HG03378 (cell line): ENCODE measurements around the gene PLIN1.
"Not testable (repeated sequence)": the region's sequence is repeated elsewhere in the genome, so short reads cannot be mapped to it uniquely, and the experiment has no call there.

ENCODE experiments used
- ATAC-seq: cut with Tn5 transposase; IDR thresholded peaks from one replicate; pipeline ENCODE4 v1.9.1; 2021; ENCODE audit warnings: mild to moderate bottlenecking, moderate library complexity; ENCODE audit not compliant: unreplicated experiment

Gene PLIN1, protein sequence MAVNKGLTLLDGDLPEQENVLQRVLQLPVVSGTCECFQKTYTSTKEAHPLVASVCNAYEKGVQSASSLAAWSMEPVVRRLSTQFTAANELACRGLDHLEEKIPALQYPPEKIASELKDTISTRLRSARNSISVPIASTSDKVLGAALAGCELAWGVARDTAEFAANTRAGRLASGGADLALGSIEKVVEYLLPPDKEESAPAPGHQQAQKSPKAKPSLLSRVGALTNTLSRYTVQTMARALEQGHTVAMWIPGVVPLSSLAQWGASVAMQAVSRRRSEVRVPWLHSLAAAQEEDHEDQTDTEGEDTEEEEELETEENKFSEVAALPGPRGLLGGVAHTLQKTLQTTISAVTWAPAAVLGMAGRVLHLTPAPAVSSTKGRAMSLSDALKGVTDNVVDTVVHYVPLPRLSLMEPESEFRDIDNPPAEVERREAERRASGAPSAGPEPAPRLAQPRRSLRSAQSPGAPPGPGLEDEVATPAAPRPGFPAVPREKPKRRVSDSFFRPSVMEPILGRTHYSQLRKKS

DNA sequence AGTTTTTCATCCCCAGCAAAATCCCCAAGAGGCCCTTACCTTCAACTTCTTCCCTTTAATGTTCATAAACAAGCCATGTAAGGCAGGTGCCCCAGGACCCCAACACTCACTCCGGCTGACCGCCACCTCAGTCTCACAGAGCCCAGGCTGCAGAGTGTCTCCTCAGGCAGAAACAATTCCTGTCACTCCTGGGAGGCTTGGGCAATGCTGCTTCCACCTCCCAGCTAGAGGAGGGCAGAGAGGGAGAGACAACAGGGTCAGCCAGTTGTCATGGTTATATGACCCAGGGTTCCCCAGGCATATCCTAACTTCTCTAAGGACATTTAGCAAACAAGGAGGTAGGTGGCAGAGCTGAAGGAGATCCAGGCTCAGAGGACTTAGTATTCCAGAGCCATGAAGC is at the start of gene PLIN1:
Gene PLIN1, minus strand, starts transcription at position 156 of the 400 bp plus-strand sequence. CDS start 1,878 bp downstream, outside the sequence.
- ATAC-seq, result no peak

DNA sequence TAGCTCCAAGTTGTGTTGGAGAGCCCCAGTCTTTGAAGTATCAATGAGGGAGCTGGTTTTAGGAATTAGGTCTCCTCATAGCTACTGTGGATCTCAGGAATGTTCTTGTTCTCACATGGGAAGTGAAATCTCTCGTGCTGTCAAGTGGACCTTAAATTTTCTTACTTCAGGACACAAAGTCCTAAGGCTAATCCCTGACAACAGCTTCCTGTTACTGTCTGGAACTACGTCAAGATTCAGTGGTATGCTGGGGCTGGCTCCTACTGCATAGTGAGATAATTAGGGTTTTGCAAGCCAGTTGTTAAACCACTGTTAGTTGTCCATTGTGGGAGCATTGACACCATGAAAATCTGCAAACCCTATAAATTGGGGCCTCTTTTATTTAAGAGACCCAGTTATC is 49.1 kb upstream of the PLIN1 start:
- ATAC-seq, result no peak

DNA sequence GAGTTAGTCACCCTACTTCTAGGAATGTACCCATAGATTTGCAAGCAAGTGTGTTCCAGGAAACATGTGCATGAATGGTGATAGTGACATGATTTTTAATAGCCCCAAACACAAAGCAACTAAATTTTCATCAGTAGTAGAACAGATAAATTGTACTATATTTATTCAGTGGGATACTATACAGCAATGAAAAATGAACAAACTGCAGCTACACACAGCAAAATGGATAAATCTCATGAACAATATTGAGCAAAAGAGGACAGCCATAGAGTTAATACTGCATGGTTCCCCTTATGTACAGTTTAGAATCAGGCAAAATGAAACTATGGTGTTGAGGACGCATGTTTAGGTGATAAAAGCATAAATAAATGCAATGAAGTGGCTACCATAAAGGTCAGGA is 45.9 kb upstream of the PLIN1 start:
- ATAC-seq, result no peak

DNA sequence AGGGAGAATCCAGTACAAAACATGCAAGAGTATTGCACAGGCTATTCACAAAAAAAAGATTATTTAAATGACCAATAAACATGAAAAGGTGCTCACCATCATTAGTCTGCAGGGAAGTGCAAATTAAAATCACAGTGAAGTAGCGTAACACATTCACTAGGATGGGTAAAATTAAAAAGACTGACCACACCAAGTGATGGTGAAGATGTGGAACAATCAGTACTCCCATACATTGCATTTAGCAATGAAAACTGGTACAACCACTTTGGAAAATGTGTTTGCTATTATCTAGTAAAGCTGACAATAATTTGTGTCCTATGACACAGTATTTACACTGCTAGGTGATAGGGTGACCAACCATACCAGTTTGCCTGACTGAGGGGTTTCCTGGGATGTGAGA is 45.5 kb upstream of the PLIN1 start:
- no peak for ATAC-seq

DNA sequence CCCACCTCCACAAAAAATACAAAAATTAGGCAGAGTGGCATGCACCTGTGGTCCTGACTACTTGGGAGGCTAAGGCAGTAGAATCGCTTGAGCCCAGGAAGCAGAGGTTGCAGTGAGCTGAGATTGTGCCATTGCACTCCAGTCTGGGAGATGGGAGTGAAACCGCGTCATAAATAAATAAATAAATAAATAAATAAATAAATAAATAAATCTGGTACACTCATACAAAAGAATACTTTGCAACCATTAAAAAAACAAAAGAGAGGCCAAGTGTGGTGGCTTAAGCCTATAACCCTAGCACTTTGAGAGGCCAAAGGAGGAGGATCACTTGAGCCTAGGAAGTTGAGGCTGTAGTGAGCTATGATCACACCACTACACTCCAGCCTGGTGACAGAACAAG is 43.9 kb upstream of the PLIN1 start:
- ATAC-seq, result no peak

DNA sequence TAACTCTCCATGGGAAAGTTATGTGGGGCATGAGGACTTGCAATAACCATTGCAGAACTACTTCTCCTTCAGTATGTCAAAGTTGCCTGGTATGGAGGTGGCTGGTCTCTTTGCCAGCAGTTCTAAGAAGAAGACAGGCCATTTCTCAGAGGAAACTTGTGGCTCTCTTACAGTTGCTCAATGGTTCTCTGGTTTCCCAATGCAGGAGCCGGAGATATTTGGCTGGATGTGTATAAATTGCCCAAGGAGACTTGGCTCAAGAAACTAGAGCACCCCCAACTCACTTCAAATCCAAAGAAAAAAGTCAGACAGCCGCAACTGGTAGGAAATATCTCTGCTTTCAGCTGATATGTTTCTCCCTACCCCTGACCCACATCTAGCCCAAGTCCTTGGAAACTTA is 35.6 kb upstream of the PLIN1 start:
- no peak for ATAC-seq

DNA sequence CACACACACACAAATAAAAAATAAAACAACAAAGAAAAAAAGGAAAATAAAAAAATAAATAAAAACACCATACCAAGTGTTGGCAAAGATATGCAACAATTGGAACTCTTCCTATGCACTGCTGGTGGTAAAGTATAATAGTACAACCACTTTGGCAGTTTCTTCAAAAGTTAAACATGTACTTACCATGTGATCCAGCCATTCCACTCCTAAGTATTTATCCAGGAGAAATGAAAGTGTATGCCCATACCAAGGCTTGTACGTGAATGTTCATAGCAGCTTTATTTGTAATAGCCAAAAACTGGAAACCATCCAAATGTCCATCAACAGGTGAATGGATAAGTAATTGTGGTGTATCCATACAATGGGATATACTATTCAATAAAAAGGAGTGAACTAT is 28.4 kb upstream of the PLIN1 start:
- ATAC-seq, result no peak

DNA sequence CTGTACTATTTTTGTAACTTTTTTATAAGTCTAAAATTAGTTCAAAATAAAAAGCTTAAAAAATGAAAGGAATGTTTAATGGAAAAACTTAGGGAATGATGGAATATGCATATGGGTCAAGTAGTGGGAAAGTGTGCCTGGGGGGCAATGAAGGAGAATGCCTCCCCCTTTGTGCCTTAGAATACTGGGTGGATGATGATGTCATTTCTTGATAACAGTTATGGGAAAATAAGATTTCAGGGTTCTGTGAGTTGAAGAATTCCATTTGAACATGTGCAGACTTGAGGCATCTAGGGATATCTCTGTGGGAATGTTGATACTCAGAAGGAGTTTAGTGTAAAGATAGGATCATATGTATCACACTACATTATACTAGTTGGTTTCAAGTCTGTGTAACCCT is 25.2 kb upstream of the PLIN1 start:
- ATAC-seq, result no peak

DNA sequence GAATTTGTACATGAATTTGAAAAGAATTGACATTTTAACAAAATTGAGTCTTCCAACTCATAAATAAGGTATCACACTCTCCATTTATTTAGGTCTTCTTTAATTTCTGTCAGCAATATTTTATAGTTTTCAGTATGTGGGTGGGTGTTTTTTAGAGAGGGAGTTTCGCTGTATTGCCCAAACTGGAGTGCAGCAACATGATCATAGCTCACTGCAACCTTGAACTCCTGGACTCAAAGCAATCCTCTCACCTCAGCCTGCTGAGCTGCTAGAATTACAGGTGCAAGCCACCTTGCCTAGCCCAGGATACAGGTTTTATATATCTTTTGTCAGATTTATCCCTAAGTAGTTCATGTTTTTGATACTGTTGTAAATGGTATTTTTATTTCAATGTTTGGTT is 16.0 kb upstream of the PLIN1 start:
- no peak for ATAC-seq

DNA sequence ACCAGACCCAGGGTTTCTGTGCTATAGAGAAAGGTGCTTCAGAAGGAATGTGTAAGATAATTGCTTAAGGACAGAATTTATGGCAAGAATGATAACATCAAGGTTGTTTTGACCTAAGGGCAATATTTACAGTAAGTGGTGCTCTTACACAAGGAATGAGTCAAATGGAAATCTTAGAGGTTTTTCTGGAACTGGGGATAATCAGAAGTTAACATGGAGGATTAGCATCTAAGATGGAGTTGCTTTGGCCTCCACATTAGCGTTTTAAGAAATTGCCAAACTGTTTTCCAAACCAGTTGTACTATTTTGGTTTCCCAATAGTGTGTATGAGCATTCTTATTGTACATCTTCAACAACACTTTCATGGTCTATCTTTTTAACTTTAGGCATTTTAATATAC is 14.5 kb upstream of the PLIN1 start:
- ATAC-seq, result no peak

DNA sequence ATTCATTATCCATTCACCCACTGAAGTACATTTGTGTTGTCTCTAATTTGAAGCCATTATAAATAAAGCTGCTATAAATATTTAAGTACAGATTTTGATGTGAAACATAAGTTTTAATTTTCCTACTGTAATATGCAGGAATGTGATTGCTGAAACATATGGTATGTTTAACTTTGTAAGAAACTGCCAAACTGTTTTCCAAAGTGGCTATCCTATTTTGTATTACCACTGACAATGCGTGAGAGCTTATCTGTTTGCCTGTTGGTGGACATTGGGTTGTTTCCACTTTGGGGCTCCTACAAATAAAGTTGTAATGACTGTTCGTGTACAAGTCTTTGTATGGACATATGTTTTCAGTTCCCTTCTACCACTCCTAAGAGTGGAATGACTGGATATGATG is 13.9 kb upstream of the PLIN1 start:
- no peak for ATAC-seq

DNA sequence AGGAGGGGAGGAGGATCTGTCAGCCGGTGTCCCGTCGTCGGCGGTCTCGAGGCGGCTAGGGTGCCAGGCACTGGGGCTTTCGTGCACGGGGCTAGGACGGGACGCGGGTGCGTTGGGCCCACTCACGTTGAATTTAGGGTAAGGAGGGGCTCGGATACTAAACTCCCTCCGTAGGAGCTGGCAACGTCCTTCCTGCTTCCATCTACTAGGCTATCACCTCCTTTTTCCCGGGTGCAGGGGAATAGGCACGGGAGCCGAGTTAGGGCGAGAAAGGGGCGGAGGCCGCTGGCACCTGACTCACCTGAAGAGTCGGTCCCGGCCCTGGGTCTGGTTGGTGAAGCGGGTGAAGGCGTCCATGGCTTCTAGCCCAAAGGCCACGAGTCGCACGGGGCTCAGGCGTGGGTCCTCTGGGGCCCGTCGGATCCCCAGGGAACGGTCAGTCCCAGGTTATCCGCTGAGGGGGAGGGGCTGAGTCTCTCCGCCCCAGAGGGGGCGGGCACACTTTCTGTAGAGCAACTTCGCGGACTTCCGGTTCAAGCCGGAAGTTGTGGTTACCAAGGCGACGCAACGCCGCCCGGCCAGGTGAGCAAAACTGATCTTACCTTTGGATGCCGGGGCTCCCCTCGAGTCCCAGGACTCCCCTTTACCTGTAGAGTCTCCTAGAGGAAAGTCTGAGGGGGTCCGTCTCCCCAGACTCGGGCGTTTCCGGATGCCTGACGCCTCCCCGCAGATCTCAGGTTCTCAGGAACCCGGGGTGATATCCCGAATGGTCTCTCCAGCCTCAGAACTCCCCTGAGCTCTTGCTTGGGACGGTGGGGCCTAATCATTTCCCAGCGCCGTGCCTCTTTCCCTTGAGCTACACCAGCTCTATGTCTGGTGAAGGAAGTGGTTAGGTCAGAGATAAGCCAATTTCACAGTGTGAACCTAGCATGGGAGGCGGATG is 11.4 kb upstream of the PLIN1 start, which contains the start of the genes PEX11A and WDR93:
Gene PEX11A, minus strand, starts transcription at position 479 of the 943 bp plus-strand sequence. Its CDS starts 122 bp downstream, at position 357.
Gene WDR93, plus strand, starts transcription at position 536 of the 943 bp plus-strand sequence. CDS start 10,936 bp downstream, outside the sequence.
- peak; percentile 61 for ATAC-seq

DNA sequence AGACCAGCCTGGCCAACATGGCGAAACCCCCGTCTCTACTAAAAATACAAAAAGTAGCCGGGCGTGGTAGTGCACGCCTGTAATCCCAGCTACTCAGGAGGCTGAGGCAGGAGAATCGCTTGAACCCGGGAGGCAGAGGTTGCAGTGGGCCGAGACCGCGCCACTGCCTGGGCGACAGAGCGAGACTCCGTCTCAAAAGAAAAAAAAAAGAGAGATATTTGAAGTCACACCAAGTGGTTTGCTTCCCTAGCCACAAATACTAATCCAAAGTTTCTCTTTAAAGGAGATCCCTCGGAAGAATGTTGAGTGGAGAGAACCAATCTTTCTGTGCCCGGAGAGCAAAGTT is 10.7 kb upstream of the PLIN1 start:
- ATAC-seq, result not testable (repeated sequence)

DNA sequence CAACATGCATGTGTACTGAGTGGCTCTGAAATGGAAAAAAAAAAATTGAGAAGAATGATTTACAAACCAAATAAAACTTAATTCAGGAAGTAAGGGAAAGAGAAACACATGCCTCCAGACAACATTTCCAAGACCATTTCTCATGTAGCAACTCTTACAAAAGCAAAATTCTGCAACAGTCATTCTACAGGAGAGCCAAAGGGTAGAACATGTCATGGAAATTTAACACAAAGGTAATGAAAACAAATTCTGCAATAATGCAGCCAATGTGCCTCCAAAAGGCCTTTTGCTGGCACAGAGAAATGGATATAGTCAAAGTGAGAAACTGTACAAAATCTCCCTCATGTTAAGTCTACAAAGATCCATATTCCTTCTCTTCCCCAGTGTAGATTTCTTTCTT is 7.4 kb upstream of the PLIN1 start:
- no peak for ATAC-seq

DNA sequence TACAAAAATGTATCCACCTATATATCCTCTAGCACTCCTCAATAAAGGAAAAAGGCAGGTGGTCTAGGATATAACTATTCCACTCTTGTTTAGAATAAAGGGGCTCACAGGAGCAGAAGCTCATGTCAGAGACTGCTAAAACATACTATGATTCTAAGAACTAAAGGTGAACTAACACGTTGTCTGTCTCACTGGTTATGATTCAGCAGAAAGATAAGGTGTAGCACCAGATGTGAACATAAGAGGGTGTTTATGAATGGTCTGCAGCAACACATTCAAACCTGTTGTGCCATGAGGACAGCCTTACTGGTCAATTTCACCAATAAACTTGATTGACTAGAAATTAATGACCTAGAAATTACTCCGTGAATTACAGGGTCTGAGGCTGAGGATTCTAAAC is 6.8 kb upstream of the PLIN1 start:
- ATAC-seq, result no peak

DNA sequence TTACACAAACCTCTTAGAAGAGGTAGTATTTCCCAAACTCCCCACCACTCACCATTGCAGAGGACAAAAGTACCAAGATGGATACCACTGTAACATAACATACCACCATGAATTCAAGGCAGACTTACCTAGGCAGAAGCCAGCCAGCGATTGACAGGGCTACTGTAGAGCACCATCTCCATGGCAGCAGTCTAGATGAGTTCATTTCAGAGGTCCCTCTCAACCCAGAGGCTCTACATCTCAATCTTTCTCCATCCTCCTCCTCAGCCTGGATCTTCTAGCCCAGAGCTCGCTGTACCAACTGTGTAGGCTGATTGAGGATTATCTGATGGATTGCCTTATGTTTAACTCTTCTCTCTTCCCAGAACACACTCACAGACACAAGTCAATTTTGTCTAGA is 2.0 kb upstream of the PLIN1 start:
- no peak for ATAC-seq

DNA sequence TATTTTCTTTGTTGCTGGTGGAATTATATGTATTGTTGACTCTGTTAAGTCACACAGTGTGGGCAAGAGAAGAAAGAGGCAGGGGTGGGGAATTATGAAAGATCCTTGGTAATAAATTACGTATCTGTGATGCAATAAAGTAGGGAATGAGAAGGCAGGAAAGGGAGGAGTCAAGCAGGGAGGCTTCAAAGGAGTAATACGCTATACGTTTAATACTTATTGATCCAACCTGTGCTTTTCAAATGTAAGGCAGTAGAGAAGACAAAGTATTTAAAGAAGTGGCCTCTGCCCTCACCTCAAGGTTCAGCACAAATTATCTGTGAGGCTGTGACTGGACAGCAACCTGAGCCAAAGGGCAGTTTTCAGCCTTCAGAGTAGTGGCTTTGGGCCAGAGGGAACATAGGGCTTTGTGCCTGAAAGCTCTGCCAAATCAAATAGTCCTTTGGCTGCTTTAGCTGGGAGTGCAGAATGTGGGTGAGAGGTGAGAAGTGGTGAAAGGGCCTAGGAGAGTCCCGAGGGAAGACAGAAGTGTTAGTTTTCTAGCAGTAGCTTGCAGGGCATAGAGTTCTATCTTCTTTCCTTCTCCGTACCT is 1.2 kb upstream of the PLIN1 start:
- ATAC-seq, result no peak

DNA sequence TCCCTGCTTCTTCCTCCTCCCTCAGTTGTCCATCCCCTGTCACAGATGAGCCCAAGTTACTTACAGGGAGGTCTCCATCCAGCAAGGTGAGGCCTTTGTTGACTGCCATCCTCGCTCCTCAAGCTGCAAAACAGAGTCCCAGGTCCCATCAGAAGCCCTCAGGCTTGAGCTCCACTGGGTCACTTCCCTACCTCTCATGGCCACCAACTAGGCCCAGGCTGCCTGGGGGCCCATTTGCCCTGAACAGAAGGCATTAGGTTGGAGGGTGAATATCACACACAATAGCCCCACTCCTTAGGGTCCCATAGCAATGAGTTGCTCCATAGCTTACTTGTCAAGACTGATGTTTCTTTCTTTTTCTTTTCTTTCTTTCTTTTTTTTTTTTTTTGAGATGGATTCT is 1.8 kb downstream of the PLIN1 start:
- no peak for ATAC-seq

DNA sequence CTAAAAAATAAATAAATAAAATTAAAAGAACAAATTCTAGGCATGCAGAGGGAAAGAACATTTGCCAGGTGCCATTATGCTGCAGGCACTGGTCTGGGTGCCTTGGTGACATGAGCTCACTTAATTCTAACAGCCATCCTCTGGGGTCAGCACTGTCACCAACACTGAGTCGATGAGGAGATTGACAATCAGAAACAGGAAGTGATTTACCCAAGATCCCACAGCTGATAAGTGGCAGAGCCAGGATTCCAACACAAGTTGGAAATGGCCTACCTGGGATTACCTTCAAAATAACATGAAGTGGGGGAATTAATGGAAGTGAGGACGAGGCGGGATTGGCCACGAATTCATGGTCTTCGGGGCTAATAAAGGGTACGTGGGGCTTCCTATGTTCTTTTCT is 3.6 kb downstream of the PLIN1 start:
- no peak for ATAC-seq

DNA sequence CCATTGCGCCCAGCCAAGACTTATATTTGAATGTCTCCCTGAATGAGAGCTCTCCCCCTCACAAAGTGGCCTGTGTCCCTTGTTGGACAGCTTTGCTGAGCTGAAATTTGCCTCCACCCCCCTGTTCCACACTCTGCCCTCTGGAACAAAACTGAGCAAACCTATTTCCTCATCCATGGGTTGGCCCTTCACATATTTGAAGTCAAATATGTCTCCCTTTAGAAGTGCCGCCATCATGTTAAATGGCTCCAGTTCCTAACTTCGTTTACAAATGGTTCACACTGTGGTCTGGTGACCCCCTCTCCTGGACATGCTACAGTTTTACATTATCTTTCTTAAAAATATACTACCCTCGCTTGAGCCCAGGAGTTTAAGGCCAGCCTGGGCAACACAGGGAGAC is 4.6 kb downstream of the PLIN1 start:
- ATAC-seq, result no peak

DNA sequence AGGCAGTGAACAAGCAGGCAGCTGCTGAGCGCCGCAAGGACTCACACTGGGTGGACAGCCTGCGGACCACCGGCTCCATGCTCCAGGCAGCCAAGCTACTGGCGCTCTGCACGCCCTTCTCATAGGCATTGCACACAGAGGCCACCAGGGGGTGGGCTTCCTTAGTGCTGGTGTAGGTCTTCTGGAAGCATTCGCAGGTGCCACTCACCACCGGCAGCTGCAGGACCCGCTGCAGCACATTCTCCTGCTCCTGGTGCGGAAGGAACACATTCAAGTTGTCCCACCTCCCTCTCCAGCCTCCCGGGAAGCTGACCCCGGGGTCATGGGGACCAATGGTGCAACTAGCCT is 6.0 kb downstream of the PLIN1 start:
- ATAC-seq, result no peak
